GM19467 (cell line): Measurements from ENCODE around the gene TBC1D22A.
"Not testable (repeated sequence)": the region's sequence is repeated elsewhere in the genome, so short reads cannot be mapped to it uniquely, and the experiment has no call there.

ENCODE experiments used
- ATAC-seq: cut with Tn5 transposase; IDR thresholded peaks from one replicate; pipeline ENCODE4 v1.9.1; 2021; ENCODE audit warnings: mild to moderate bottlenecking, moderate library complexity; ENCODE audit not compliant: unreplicated experiment

Gene TBC1D22A

DNA sequence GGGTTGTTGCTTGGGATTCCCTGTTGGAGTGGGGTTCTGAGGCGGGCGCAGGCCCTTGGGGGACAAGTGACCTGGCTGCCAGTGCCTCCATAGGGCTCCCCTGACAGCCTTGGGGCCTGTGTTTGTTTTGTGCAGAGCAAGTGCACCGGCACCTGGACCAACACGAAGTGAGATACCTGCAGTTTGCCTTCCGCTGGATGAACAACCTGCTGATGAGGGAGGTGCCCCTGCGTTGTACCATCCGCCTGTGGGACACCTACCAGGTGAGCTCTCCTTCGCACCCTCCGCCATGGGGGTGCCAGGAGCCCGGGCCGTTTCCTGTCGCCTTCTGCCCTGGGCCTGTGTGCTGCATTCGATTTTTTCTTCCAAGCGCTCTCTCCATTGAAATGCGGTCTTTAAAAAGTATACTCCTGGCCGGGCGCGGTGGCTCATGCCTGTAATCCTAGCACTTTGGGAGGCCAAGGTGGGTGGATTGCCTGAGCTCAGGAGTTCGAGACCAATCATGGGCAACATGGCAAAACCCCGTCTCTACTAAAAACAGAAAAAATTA lies 274.6 kb downstream of the TBC1D22A start:
- ATAC-seq, result no peak

DNA sequence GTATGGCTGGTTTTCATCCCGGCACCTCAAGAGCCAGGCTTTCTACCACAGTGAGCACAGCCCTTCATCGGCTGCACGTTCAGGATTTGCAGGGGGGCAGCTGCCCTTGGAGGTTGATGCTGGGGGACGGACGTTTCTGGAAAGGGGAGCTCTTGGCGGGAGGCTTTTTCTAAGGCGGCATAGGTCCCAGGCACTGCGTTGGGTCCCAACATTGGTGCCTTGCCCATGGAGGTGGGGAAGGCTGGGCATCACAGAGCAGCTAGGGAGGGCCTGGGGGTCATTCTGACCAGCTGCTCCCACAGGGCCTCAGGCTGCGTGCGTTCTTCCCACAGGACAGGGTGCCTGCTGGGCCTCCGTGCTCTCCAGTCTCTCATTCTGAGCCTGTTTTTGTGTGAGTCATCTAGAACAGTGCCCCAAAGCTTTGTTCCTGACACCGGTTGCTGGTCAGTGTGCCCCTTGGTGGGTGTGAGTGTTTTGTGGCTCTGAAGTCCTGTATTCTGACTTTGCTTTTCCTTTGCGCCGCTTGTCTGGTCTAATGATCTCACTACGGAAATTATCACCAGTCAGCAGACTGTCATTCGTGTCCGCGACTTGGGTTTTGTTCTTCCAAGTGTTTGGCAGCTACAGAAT lies 275.9 kb downstream of the TBC1D22A start:
- no peak for ATAC-seq

DNA sequence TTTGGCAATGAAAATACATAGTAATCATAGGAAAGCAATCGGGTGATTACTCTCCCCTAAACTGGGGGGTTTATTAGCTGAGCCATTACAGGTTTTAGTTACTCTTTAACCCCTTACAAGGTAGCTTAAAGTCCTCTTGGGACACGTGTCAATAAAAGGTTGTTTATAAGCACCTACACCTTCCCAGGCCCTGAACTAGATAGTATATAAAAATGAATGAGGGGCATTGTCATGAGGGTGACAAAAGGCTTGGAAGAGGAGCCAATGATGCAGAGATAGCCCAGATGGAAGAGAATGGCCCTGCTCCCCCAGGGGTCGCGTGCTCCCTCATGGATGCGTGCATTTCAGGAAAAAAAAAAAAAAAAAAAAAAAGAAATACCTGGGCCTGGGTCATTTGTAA lies 276.9 kb downstream of the TBC1D22A start:
- ATAC-seq, result no peak

DNA sequence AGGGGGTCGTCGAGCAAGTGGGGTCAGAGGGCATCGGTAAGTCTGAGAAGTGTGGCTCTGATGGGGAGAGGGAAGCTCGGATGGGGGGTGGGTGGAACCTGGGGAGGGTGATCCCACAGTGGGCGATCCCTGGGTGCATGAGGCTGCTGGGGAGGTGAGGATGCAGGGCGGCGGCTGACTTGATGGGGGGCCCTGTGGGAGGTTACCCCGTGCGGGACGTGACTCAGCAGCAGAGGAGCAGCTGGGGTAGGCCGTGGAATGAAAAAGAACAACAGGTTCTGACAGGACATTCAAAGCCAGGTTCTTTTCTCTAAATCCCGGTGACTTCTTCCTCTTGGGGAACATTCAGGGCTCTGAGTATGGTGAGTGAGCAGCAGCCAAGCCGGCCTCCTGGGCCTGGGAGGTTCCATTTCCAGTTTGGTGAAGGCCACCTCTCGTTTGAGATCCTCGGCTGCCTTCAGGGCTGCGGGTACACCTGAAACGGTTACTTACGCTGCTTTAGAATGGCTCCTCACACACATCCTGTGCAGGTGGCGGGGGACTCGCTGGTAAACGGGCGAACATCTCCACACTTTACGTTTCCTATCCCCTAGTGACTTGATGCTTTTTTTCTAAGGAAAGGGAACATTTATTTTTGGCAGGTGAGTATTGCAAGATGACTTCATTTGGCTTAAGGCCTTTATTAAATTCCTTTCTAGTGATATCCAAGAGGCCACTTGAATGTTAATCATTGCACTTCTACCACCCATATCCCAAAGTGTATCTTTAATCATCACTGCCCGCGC lies 278.2 kb downstream of the TBC1D22A start:
- no peak for ATAC-seq

DNA sequence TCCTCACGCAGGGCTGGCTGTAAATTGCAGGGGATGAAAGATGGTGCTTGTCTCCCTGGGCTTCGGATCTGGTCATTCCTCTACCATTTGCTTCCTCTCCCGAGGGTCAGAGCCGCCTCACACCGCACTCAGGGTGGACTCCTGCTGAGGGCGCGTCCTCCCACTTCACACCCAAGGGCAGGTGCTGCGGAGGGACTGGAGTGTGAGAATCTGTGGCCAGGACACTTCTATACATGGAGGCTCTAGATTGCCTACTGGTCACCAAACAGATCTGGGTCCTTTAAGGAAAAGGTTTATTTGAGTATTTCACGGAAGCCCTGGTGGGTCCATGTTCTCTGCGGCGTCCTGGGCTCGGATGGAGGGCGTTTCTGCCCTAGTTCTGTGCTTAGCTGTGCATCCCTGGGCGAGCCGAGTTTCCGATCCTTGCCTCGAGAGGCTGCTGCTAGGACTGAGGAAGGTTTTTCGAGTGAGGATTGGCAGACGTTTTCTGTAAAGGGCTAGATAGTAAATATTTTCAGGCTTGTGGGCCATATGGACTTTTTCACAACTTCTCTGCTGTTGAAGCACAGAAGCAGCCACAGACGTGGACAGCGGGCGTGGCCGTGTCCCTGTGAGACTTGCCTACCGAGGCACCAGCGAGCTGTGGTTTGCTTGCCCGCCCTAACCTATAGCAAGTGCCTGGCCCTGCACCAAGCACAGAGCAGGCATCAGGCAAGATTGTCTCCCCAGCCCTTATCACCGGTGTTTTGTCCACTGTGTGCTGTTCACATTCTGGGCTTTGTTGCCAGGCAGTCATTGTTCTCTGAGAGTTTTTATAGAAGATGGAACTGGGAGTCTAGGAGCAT lies 279.0 kb downstream of the TBC1D22A start:
- no peak for ATAC-seq

DNA sequence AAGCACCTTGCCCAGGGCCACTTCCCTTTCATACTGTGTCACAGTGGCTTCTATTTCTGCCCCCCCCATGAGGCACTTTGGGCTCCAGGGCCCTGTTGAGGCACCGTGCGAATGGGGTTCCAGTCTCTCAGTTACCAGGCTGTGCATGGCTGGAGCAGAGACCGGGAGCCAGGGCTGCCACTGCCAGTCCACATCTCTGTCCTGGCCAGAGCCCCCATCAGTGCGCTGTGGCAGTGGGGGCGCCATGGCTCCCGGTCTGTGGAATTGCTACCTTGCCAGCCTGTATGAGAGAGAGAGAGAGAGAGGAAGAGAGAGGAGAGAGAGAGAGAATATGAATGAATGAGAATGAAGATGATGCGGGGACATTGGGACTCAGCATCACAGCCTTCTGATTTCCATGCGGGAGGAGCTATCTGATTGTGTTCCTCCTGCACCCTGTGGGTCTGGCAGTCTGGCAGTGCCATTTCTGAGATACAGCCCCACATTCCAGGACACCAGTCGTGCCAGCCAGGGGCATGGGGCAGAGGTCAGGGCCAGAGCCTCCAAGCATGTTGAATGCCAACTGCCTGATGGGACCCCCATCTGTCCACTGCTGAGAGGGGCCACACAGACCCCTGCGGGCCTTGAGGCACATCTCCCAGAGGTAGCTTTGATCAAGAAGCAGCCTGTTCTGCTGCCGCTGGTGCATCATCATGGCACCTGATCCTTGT lies 279.8 kb downstream of the TBC1D22A start:
- no peak for ATAC-seq

DNA sequence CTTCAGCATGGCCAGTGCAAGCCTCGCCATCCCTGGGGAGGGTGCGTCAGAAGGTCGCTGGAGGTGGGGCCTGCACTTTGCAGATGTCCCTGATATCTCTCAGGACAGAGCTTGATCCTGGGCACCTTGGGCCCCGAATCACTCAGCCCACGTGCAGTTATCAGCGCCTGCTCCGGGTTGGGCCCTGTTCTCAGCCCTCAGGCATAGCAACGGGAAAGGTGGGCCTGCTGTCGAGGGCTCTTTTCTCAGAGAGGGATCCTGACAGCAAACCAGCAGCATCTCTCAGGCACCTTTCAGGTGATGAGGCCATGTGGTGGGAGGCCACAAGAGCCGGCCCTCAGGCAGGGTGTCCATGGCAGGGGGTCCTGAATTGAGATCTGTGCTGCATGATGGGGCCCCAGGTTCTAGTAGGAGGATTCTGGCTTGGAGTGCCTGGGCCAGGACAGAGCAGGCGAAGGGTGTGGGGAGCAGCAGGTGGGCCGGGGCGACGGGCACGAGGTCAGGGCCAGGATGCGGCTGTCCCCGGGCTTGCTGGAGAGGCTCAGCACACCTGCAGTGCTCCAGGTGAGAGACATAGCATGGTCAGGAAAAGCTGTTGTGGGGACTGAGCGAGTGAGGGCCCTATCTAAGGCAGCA lies 280.5 kb downstream of the TBC1D22A start:
- ATAC-seq, result no peak

DNA sequence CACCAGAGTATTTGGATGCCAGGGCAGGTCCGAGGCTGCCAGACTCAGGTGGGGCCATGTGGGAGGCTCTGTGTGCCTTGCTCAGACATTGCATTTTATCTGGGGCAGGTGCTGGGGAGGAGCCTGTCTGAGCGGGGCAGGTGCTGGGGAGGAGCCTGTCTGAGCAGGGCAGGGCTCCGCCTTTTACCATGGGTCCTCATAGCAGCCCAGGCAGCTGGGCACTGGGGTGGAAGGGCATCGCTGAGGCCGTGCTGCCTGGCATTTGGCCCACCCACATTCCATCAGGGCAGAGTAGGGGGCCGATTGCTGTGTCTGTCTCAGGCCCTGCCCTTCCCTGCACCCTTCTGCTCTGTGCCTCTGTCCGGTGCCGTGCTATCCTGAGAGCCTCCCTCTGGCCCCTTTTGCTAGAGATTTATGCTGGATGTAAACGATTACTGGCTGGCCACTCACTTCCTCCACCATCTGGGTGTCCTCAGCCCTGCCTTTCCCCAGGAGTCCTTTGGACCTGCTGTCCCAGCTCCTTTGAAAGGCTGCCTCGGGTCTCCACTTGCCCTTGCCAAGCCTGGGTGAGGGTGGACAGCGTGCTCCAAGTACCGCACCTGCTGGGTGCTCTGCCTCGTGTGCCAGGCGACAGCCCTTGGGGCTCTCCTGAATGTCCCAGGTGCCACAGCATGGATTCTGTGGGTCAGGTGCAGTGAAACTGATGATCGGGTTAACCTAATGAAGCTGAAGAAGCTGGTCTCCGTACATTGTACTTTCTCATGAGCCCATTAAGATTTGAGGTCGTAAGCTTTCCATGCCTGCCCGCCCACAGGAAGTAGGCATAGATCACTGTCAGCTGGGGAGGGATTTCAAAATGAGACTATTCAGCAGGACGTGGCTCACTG lies 281.6 kb downstream of the TBC1D22A start:
- ATAC-seq, result no peak

DNA sequence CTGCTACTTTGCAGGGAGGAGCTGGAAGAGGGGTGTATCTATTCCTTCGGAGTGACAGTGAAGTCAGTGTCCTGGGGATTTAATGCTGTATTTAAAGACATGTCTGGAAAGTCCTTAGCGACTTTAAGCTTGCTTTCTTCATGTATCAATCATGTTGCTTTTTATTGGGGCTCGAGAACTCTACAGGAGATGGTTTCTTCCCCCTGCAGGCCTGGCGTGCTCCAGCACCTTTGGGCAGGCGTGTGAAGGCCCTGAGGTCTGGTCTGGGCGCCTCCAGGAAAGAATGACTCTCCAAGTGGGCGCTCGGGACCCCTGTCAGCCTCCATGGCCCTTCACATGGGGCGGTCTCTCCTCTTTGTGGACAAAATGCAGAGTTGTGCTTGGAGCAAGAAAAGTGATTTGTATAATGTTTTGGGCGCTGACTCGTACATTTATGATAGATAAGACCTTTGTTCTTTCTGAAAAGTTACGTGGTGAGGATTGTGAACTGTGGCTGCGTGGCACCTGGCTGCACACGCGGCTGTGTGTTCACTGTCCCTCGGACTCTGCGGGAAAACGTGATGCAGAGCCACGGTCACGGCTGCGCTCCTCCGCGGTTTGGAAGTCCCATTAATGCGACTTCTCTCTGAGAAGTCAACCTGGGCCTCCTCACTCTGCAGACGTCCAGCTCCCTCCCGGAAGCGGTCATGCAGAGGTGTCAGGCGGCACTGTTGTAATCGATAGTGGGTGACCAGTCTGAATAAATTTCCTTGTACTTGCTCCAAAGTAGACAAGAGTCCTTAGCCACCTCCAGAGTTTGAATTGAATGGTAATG lies 282.5 kb downstream of the TBC1D22A start:
- no peak for ATAC-seq

DNA sequence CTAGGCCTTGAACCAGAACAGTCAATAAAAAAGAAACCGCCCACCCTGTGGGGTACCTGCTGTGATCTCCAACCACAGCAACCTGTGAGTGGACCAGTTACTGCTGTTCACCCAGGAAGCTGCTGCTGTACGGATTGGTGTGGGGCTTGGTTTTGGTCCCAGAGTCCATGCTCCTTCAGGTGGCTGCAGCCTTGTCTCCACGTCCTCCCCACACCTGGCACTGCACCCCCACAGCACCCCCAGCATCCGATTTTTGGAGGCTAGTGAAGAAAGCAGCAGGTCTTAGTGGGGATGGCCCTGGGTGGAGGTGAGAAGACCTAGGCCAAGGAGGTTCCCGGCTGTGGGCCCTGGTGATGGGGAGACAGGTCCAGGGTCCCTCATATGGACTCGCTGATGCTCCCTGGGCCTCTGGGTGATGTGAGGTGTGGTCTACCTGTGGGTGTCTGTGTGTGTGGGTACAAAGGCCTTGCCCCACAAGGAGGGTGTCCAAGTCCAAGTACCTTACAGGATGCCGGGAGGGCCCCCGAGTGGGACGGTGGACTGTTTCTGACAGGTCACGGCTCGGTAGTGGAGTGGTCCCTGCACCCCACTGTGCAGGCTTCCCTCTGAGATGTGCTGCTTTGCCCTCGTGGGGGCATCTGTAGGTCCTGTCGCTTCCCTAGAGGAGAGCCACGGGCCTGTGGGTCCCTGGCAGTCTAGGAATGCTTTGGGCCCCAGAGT lies 283.4 kb downstream of the TBC1D22A start:
- ATAC-seq, result no peak

DNA sequence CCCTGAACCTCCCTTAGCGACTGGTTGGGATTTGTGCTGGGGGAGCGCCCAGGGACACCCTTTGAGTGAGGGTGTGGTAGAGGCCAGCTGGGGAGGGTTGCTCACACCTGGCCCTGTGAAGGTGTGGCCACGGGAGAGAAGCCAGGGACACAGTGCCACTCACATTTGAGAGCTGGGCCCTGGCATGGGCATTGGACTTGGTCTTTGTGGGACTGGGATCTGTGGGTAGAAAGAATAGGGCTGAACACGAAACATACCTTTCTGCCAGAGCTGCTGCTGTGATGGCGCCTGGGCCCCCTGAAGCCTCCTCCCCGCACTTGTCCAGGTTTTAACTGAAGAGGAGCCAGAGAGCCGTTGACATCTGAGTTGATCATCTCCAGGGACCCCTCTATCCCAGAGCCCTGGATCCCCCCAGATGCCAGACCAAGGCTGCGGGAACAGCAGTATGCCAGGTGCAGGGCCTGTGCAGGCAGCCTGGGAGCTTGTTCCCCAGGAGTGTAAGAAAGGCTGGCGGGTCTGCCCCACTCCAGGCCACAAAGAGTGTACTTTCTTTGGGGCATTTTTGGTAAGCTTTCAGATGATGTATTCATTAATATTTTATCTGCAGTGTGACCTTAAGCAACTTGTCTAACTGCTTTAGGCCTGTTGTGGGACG lies 284.1 kb downstream of the TBC1D22A start:
- ATAC-seq, result no peak

DNA sequence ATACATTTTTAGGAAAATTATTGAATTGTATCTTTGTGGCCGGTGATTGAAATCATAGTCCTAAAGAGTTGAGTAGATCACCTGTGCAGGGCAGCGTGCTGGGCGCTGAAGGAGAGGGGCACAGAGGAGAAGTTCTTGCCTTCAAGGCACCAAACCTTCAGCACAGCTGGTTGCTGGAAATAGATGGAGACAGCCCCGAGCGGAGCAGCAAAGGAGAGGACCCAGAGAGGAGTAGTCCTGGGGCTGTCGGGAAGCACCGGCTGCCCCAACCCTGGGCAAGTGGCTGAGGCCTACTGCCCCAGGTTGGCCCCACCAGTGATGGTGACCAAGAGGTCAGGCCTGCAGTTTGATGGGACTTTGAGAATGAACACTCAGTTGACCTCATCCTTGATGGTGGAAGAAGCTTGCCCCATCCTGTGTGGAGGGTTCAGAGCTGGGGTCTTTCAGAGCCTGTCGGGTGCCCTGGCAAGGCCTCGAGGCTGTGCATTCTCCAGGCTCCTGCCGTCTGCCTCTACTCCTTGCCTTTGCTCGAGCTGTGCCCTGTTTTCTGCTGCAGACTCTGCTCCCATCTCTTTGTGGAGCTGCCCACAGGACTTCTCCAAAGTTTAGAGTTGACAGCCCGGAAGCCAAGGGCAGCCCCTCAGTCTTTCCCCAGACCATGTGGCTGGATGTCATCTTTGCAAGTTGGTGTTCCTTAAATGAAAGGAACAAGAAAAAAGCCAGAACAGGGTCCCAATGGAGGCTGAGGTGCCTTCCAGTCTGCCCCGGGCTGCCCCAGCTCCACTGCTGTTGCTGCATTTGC lies 285.1 kb downstream of the TBC1D22A start:
- ATAC-seq, result no peak

DNA sequence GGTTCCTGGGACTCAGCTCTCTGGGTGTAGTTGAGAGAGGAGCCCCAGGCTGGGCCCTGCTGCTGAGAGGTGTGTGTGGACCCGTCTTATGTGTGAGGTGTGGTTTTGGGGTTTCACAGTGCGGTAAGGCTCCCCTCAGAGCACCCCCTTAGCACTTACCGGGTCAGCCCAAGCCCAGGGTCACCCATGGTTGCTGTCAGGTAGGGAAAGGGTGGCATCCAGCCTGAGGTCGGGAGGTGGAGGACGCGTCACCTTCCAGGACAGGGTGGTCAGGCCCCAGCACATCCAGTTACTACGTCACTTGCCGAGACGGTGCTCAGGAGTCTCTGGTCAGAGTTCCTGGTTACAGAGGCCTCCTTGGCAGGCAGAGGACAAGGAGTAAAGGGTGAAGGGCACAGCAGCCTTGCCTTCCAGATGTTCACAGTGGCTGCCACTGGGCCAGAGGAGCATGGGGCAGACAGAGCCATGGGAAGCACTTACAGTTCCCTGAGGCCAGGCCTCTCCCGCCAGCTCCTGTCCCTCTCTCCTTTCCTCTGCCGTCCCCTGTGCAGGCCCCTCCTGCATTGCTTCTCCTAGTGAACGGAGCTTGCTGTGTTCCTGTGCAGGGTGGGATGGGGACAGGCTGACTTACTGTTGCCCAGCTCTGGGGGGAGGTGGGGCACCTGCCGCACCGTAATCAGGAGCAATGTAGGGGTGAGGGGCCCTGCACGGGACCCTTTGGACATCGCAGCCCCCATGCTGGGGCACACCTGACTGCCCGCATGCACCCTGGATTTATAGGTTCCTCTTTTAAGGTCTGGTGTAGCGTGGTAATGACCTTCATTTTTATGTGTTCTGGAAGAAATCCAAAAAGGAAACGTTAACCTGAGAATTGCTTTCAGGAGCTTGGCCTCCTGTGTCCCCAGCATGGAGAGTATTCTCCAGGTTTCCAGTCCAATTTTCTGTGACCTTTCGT lies 285.9 kb downstream of the TBC1D22A start:
- no peak for ATAC-seq

DNA sequence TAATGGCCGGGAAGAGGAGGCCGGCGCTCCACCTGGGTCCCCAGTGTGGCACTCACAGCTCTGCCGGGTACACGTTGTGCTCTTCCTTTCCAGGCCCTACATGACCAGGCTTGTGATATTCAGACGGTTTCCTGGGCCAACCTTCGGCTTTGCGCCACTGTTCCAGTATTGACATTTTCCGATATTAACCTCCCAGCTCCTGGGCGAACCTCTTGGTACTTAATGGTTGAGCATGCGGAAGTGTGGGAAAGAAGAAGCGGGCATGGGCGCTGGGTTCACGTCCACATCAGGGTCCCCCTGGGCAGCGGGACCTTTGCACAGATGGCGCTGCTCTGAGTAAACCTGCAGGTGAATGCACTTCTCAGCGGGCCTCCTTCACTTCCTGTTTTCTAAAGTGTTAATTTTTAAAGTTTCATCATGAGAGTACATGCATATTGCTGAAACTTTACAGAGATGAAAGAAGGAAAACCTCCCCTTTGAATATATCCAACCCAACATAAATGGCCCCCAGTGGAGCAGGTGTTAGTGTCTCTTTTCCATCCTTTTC lies 286.7 kb downstream of the TBC1D22A start:
- no peak for ATAC-seq

DNA sequence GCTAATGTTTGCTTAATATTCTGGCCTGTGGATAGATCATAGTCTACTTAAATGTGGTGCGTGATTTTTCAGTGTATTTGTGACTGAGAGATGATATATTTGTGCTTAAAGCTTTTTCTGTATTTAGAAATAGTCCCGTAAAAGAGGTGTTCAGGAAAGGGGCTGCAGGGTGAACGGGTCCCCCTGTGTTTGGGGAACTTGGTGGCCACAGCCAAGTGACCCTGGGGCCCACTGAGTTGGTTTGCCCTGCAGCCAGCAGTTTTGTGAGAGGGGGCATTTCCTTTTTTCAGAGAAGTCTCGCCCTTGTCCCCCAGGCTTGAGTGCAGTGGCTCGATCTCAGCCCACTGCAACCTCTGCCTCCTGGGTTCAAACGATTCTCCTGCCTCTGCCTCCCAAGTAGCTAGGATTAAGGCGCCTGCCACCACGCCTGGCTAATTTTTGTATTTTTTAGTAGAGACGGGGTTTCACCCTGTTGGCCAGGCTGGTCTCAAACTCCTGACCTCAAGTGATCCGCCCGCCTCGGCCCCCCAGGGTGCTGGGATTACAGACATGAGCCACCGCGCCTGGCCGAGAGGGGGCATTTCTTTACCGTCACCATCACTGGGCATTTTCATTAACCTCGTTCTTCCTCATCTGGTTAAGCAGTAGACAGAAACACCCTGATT lies 287.4 kb downstream of the TBC1D22A start:
- ATAC-seq, result not testable (repeated sequence)
